ENCODE measurements around the gene ARRDC1.

DNA sequence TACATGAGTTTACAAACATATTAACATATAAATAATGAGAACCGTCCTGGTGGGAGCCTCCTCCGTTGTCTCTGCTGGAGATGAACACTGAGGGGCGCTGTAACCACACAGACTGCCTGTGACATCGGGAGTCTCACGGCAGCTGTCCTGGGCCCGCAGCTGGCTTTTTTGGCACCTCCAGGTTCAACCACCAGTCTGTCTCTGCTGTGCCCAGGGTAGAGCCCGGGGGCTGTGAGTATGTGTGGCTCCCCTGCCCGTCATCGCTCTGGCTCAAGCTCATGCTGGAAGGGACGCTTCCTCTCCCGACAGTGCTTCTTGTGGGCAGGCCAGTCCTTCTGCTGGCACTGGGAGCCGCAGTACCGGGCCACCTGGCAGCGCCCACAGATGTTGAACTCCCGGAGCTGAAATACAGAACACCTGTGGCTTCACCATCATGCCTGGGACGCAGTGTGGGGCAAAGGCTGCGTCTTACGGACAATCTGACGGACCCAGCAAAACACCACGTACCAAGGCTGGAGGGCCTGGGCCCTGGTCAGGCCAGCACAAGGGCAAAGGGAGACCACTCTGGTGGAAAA is 23.1 kb upstream of the ARRDC1 start:
- TF ChIP-seq RAD21 (conservative IDR thresholded peaks at IDR 0.05), result peak; percentile 42
- TF ChIP-seq, protein P1, sequence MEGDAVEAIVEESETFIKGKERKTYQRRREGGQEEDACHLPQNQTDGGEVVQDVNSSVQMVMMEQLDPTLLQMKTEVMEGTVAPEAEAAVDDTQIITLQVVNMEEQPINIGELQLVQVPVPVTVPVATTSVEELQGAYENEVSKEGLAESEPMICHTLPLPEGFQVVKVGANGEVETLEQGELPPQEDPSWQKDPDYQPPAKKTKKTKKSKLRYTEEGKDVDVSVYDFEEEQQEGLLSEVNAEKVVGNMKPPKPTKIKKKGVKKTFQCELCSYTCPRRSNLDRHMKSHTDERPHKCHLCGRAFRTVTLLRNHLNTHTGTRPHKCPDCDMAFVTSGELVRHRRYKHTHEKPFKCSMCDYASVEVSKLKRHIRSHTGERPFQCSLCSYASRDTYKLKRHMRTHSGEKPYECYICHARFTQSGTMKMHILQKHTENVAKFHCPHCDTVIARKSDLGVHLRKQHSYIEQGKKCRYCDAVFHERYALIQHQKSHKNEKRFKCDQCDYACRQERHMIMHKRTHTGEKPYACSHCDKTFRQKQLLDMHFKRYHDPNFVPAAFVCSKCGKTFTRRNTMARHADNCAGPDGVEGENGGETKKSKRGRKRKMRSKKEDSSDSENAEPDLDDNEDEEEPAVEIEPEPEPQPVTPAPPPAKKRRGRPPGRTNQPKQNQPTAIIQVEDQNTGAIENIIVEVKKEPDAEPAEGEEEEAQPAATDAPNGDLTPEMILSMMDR (IDR thresholded peaks at IDR 0.05; ENCODE audit: poor library complexity, severe bottlenecking), result no peak
